ENCODE results near the gene SLC6A11. TPM values are rescaled to one million over a fixed set of nuclear protein-coding genes. Genes with fewer than 3 reads are reported as not detected.

Gene SLC6A11
- polyA plus RNA-seq, 1 donor (not counting 4 experiments of a cell fraction or from before 2014, with no cell fraction given), result 9.8 TPM

DNA sequence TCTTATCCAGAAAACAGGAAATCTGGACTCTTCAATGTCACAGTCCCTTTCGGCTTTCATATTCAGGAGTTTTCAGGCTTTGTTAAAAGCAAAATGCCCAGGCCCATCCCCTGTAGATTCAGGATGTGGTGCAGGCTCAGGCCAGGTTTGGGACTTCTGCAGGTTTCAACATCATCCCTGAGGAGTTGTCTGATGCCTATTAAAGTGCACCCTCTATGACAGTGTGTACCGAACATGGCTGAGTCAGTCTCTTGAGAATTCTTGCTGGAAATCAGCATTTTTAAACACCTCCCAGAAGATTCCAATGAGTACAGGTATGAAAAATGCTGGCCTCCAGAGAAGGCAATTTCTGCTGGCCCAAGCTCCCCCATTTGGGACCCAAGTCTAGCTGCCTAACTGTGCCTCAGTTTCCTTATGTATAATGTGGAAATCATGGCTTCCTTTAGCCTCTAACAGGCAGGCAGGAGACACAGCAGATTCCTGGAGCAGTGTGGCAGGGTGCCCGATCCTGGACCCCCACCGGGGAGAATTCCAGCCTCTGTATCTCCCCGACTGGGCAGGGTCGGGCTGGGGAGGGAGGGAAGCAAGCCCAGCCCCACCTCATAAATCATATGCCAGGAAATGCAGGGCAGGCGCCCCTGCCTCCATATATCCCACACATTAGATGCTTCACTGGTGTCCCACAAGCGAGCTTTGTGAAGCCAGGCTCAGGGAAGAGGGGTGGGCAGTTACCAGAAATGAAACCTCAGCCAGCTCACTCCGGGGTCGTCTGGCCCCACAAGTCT is 44.4 kb upstream of the SLC6A11 start:
- H3K9me3 ChIP-seq (ENCODE audit: control insufficient read depth, low read depth, low read length), result no peaks in the 10 kb centered on the region
- no peaks in the 10 kb centered on the region for H4K20me1 ChIP-seq (ENCODE audit: control insufficient read depth, extremely low read depth, insufficient read depth, low read length)
- no peaks in the 10 kb centered on the region for H3K9me1 ChIP-seq (ENCODE audit: control insufficient read depth, extremely low read depth, insufficient read depth, low read length)
- no peak for TF ChIP-seq EZH2 (IDR thresholded peaks at IDR 0.05; ENCODE audit: low read length)
- TF ChIP-seq, protein P1, sequence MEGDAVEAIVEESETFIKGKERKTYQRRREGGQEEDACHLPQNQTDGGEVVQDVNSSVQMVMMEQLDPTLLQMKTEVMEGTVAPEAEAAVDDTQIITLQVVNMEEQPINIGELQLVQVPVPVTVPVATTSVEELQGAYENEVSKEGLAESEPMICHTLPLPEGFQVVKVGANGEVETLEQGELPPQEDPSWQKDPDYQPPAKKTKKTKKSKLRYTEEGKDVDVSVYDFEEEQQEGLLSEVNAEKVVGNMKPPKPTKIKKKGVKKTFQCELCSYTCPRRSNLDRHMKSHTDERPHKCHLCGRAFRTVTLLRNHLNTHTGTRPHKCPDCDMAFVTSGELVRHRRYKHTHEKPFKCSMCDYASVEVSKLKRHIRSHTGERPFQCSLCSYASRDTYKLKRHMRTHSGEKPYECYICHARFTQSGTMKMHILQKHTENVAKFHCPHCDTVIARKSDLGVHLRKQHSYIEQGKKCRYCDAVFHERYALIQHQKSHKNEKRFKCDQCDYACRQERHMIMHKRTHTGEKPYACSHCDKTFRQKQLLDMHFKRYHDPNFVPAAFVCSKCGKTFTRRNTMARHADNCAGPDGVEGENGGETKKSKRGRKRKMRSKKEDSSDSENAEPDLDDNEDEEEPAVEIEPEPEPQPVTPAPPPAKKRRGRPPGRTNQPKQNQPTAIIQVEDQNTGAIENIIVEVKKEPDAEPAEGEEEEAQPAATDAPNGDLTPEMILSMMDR (optimal IDR thresholded peaks at IDR 0.05 in 1 of 3, IDR thresholded peaks at IDR 0.05 in 1 of 3, conservative IDR thresholded peaks at IDR 0.05 in 1 of 3; ENCODE audit: extremely low read depth in 1 of 3, insufficient read depth in 2 of 3, low read length in 3 of 3), result no peak
- H3K9ac ChIP-seq (ENCODE audit: control insufficient read depth, extremely low read depth, insufficient read depth, low read length), result peak overlapping the region; percentile 41
- no peaks in the 10 kb centered on the region for H3K36me3 ChIP-seq (ENCODE audit: control insufficient read depth in 2 of 2, extremely low read depth in 1 of 2, insufficient read depth in 2 of 2, low read length in 2 of 2)
- DNase-seq (ENCODE audit: low read depth, low spot score), result peak; percentile 68
- H2AFZ ChIP-seq (ENCODE audit: control insufficient read depth, low read length), result peak overlapping the region; percentile 46
- peak overlapping the region; percentile 71 for H3K4me2 ChIP-seq (ENCODE audit: control insufficient read depth, extremely low read depth, insufficient read depth, low read depth, low read length)
- FAIRE-seq, result peak; percentile 98
- peaks cover 27% of the 10 kb centered on the region for H3K4me1 ChIP-seq (ENCODE audit: control insufficient read depth, extremely low read depth, insufficient read depth, low read length)
- peak overlapping the region; percentile 80 for H3K27ac ChIP-seq (ENCODE audit: control insufficient read depth, insufficient read depth, low read length)
- no peak overlapping the region for H3K4me3 ChIP-seq (ENCODE audit: control insufficient read depth in 2 of 3, extremely low read depth in 1 of 3, insufficient read depth in 2 of 3, low read depth in 1 of 3, low read length in 3 of 3)
- no peaks in the 10 kb centered on the region for H3K79me2 ChIP-seq (ENCODE audit: control insufficient read depth, insufficient read depth, low read length)
- no peaks in the 10 kb centered on the region for H3K27me3 ChIP-seq (ENCODE audit: control insufficient read depth, extremely low read depth, insufficient read depth, low read length)
- dilution Hi-C loops (cut with MboI; ENCODE audit: extremely low pct_ligation_motif_present, low sequenced_read_pairs), result no loop called here

DNA sequence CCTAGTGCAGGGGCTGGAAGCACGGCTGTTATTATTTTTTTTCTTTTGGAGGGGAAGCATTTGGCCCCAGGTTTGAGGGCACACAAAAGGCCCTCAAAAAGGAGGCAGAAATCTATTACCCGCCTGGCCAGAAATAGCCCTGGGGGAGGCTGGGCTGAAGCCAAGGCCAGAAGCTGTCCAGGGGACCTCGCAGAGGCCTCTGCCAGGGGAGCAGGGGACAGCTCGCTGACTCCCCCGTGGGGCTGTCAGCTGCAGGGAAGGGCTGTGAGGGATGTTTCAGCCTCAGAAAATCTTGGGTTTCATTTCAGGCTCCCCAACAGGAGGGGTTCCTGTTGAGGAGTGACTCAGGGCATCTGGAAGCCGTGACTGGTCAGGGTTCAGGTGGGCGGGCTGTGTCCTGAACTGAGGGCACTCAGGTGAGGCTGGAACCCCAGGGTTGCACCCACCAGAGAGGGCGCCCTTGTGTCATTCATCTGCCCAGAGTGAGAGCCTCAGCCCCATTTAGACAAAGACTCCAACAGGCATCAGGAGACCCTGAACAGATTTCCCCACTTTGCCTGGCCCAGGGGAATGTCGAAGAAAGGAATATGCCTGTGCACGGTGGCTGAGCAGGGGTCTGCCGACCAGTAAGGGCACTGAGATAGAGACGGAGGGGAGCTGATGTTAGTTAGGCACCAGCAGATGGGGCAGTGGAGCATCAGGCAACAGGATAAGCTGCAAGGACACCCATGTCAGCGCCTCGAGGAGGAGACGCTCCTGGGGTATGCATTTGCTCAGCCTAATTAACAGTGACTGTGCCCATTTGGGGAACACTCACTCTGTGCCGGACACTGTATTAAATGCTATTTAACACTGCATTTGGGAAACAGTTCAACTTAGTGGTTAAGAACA is 43.5 kb upstream of the SLC6A11 start:
- Histone ChIP-seq H3K27me3 (ENCODE audit: control insufficient read depth, extremely low read depth, insufficient read depth, low read length) (no peaks in the 10 kb centered on the region), H3K27ac (ENCODE audit: control insufficient read depth, insufficient read depth, low read length) (peak overlapping the region; percentile 80), H3K4me3 (ENCODE audit: control insufficient read depth in 2 of 3, extremely low read depth in 1 of 3, insufficient read depth in 2 of 3, low read depth in 1 of 3, low read length in 3 of 3) (no peak overlapping the region), H2AFZ (ENCODE audit: control insufficient read depth, low read length) (no peak overlapping the region), H3K4me1 (ENCODE audit: control insufficient read depth, extremely low read depth, insufficient read depth, low read length) (peaks cover 27% of the 10 kb centered on the region), H3K36me3 (ENCODE audit: control insufficient read depth in 2 of 2, extremely low read depth in 1 of 2, insufficient read depth in 2 of 2, low read length in 2 of 2) (no peaks in the 10 kb centered on the region), H3K9me3 (ENCODE audit: control insufficient read depth, low read depth, low read length) (no peaks in the 10 kb centered on the region), H3K79me2 (ENCODE audit: control insufficient read depth, insufficient read depth, low read length) (no peaks in the 10 kb centered on the region), H3K4me2 (ENCODE audit: control insufficient read depth, extremely low read depth, insufficient read depth, low read depth, low read length) (peak overlapping the region; percentile 71), H3K9me1 (ENCODE audit: control insufficient read depth, extremely low read depth, insufficient read depth, low read length) (no peaks in the 10 kb centered on the region), H3K9ac (ENCODE audit: control insufficient read depth, extremely low read depth, insufficient read depth, low read length) (peak overlapping the region; percentile 39), H4K20me1 (ENCODE audit: control insufficient read depth, extremely low read depth, insufficient read depth, low read length) (no peaks in the 10 kb centered on the region)
- peak; percentile 71 for DNase-seq (ENCODE audit: low read depth, low spot score)
- TF ChIP-seq, protein P1 (optimal IDR thresholded peaks at IDR 0.05 in 1 of 3, IDR thresholded peaks at IDR 0.05 in 1 of 3, conservative IDR thresholded peaks at IDR 0.05 in 1 of 3; ENCODE audit: extremely low read depth in 1 of 3, insufficient read depth in 2 of 3, low read length in 3 of 3), result peak; percentile 81 to 82 (median 81)
- no peak for TF ChIP-seq EZH2 (IDR thresholded peaks at IDR 0.05; ENCODE audit: low read length)
- FAIRE-seq, result peak; percentile 87
- dilution Hi-C loops (cut with MboI; ENCODE audit: extremely low pct_ligation_motif_present, low sequenced_read_pairs), result no loop called here
